WERI-Rb-1 (cell line): Measurements from ENCODE around the gene ARPP19.

Experiments used
- DNase-seq: peaks from one replicate; pipeline ENCODE4 v3.0.0-alpha.2; 2020
- H3K27ac ChIP-seq: fragments of 250-450 bp; sonication (Bioruptor Pico); 2 replicates; pipeline ENCODE4 v1.5.1; 2020; ENCODE audit warnings: mild to moderate bottlenecking, moderate library complexity
- H3K27me3 ChIP-seq: fragments of 250-450 bp; sonication (Bioruptor Pico); 2 replicates; pipeline ENCODE4 v1.5.1; 2021; ENCODE audit warnings: mild to moderate bottlenecking, low read depth, moderate library complexity; ENCODE audit not compliant: insufficient read depth, severe bottlenecking
- H3K36me3 ChIP-seq: fragments of 250-450 bp; sonication (Bioruptor Pico); 2 replicates; pipeline ENCODE4 v1.5.1; 2020; ENCODE audit warnings: mild to moderate bottlenecking, moderate library complexity
- H3K4me3 ChIP-seq: 2 replicates; pipeline ENCODE4 v1.5.1; 2011; ENCODE audit warnings: low read depth, mild to moderate bottlenecking, control low read depth, low read length
- H3K9me3 ChIP-seq: fragments of 250-450 bp; sonication (Bioruptor Pico); 2 replicates; pipeline ENCODE4 v1.5.1; 2021; ENCODE audit warnings: mild to moderate bottlenecking, moderate library complexity; ENCODE audit not compliant: severe bottlenecking
- TF ChIP-seq, protein P1 (sequence below): IDR thresholded peaks from 2 replicates; pipeline ENCODE4 v1.5.1; 2011; ENCODE audit warnings: low read depth, mild to moderate bottlenecking, control low read depth, inconsistent platforms, low read length

Gene ARPP19

DNA sequence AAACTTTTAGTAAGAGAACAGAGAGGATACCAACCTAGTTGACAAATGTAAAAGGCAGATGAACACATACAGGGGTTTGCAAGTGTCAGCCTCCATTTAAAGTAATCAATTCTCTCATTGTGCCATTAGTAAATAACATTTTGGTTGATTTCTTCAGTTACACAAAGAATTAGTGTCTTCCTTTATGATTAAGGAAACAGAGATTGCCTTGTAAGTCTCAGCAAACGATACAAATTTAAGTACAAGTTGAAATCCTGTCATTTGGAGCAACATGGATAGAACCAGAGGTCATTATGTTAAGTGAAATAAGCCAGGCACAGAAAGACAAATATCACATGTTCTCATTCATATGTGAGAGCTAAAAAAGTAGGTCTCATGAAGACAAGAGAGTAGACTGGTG, 66.2 kb downstream of the ARPP19 start:
- H3K27ac ChIP-seq, result no peak overlapping the region
- no peaks in the 10 kb centered on the region for H3K27me3 ChIP-seq
- no peaks in the 10 kb centered on the region for H3K9me3 ChIP-seq
- no peak overlapping the region for H3K4me3 ChIP-seq
- TF ChIP-seq, protein P1, sequence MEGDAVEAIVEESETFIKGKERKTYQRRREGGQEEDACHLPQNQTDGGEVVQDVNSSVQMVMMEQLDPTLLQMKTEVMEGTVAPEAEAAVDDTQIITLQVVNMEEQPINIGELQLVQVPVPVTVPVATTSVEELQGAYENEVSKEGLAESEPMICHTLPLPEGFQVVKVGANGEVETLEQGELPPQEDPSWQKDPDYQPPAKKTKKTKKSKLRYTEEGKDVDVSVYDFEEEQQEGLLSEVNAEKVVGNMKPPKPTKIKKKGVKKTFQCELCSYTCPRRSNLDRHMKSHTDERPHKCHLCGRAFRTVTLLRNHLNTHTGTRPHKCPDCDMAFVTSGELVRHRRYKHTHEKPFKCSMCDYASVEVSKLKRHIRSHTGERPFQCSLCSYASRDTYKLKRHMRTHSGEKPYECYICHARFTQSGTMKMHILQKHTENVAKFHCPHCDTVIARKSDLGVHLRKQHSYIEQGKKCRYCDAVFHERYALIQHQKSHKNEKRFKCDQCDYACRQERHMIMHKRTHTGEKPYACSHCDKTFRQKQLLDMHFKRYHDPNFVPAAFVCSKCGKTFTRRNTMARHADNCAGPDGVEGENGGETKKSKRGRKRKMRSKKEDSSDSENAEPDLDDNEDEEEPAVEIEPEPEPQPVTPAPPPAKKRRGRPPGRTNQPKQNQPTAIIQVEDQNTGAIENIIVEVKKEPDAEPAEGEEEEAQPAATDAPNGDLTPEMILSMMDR, result no peak
- no peaks in the 10 kb centered on the region for H3K36me3 ChIP-seq
- no peak for DNase-seq

DNA sequence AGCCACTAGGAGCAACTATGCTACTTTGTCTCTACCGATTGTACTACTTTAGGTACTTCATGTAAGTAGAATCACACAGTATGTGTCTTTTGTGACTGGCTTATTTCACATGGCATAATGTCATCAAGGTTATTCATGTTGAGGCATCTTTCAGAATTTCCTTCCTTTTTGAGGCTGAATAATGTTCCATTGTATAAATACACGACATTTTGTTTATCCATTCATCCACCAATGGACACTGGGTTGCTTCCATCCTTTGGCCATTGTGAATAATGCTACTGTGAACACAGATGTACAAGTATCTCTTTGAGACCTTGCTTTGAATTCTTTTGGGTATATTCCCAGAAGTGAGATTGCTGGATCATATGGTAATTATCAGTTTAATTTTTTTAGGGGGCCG, 69.3 kb downstream of the ARPP19 start:
- H3K4me3 ChIP-seq, result no peak overlapping the region

DNA sequence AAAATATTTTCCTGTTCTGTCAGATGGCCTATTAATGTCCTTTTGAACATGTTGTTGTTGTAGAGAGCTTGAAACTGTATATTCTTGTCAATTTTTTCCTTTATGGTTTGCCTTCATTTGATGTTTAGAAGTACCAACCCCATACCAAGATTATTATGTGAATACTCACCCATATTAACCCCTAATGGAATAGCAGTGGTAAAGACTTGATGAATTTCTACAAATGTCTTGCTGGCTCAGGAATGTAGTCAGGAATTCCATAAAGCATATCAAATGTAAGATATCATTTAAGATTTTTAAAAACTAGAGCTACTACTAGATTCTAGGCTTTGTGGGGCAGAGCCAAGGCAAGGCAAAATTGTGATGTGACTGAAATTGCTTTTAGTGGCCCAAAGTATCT, 70.1 kb downstream of the ARPP19 start:
- Histone ChIP-seq H3K36me3 (no peaks in the 10 kb centered on the region), H3K27me3 (no peaks in the 10 kb centered on the region), H3K27ac (no peak overlapping the region), H3K4me3 (no peak overlapping the region), H3K9me3 (no peaks in the 10 kb centered on the region)
- DNase-seq, result no peak
- TF ChIP-seq, protein P1, result no peak

More for the DNA sequence above, 69.3 kb downstream of the ARPP19 start:
- H3K9me3 ChIP-seq, result no peaks in the 10 kb centered on the region
- no peak for DNase-seq
- no peaks in the 10 kb centered on the region for H3K27me3 ChIP-seq
- H3K27ac ChIP-seq, result no peak overlapping the region
- no peaks in the 10 kb centered on the region for H3K36me3 ChIP-seq
- TF ChIP-seq, protein P1, result no peak
